Measurements from ENCODE around the gene PPP1R3F. TPM values are rescaled to one million over a fixed set of nuclear protein-coding genes. Genes with fewer than 3 reads are reported as not detected.

PPP1R3F gene
- total RNA-seq, 1 donor from 2014 or later: 6.6 TPM

DNA sequence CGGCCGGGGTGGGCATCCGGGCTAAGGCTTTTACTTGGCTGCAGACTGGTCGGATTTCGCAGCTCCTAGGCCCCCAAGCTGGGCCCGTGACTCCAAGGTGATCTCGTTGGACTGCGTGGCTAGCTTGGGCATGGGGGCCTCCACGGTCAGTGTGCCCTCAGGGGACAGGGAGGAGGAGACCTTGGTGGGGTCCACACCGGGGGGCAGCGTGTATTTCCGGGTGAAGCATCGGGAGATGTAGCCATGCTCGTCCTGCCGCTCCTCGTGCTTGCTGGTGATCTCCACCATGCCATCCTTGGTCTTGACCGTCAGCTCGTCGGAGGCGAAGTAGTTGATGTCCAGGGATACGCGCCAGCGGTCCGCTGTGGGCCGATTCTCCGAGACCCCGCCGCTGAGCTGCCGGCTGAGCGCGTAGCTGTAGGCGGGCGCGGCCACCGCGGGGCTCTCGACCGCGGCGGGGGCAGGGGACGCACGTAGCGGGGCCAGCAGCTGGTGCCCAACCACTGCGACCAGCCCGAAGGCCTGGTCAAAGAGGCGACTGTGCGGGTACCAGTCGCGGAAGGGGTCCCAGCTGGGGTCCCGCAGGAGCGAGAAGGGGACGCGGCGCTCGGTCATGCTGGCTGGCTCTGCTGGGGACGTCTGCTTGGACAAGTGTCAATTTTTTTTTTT is 35.6 kb upstream of the PPP1R3F start:
- no peak for TF ChIP-seq EZH2 (IDR thresholded peaks at IDR 0.05; ENCODE audit: insufficient read depth, low read length)
- TF ChIP-seq, protein P1, sequence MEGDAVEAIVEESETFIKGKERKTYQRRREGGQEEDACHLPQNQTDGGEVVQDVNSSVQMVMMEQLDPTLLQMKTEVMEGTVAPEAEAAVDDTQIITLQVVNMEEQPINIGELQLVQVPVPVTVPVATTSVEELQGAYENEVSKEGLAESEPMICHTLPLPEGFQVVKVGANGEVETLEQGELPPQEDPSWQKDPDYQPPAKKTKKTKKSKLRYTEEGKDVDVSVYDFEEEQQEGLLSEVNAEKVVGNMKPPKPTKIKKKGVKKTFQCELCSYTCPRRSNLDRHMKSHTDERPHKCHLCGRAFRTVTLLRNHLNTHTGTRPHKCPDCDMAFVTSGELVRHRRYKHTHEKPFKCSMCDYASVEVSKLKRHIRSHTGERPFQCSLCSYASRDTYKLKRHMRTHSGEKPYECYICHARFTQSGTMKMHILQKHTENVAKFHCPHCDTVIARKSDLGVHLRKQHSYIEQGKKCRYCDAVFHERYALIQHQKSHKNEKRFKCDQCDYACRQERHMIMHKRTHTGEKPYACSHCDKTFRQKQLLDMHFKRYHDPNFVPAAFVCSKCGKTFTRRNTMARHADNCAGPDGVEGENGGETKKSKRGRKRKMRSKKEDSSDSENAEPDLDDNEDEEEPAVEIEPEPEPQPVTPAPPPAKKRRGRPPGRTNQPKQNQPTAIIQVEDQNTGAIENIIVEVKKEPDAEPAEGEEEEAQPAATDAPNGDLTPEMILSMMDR (IDR thresholded peaks at IDR 0.05; ENCODE audit: insufficient read depth, low read depth, low read length): no peak
- Mint-ChIP-seq H3K27ac (ENCODE audit: unreplicated experiment) (no peak overlapping the region), H3K36me3 (ENCODE audit: low read depth, unreplicated experiment) (no peaks in the 10 kb centered on the region), H3K4me3 (ENCODE audit: unreplicated experiment) (no peak overlapping the region), H3K27me3 (ENCODE audit: low read depth, unreplicated experiment) (no peaks in the 10 kb centered on the region), H3K9me3 (ENCODE audit: unreplicated experiment) (no peaks in the 10 kb centered on the region), H3K4me1 (ENCODE audit: low read depth, unreplicated experiment) (no peaks in the 10 kb centered on the region)
- Histone ChIP-seq H3K9ac (ENCODE audit: low read length) (no peak overlapping the region), H3K79me2 (ENCODE audit: insufficient read depth, low read length) (no peaks in the 10 kb centered on the region), H3K4me3 (ENCODE audit: insufficient read depth, low read depth, low read length) (no peak overlapping the region), H3K27ac (ENCODE audit: low read depth, low read length) (no peak overlapping the region), H3K9me3 (ENCODE audit: insufficient read depth, low read depth, low read length) (no peaks in the 10 kb centered on the region), H3K36me3 (ENCODE audit: insufficient read depth, low read length) (no peaks in the 10 kb centered on the region), H3K27me3 (ENCODE audit: insufficient read depth, low read length) (no peaks in the 10 kb centered on the region), H4K20me1 (ENCODE audit: insufficient read depth, low read length) (no peaks in the 10 kb centered on the region), H3K4me2 (ENCODE audit: low read length) (peak overlapping the region; percentile 48), H2AFZ (ENCODE audit: low read depth, low read length) (peak overlapping the region; percentile 34), H3K4me1 (ENCODE audit: insufficient read depth, low read length) (no peaks in the 10 kb centered on the region)
- DNase-seq (ENCODE audit: low read depth) (no peak), FAIRE-seq (no peak)

DNA sequence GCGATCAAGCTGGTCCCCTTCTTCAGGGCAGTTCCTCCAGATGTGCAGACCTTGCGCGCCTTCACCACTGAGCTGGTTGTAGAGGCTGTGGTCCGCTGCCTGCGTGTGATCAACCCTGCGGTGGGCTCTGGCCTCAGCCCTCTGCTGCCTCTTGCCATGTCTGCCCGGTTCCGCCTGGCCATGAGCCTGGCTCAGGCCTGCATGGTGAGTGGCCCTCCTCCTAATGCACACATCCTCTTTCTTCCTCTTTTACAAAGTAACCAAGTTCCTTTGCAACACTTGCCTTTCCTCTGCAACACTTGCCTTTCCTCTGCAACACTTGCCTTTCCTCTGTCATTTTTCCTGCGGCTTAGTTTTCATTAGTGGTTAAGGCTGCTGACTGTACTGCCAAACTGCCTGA is 32.5 kb upstream of the PPP1R3F start:
- Mint-ChIP-seq H3K4me1 (ENCODE audit: low read depth, unreplicated experiment) (no peaks in the 10 kb centered on the region), H3K36me3 (ENCODE audit: low read depth, unreplicated experiment) (no peaks in the 10 kb centered on the region), H3K4me3 (ENCODE audit: unreplicated experiment) (peak overlapping the region; percentile 45), H3K9me3 (ENCODE audit: unreplicated experiment) (no peaks in the 10 kb centered on the region), H3K27me3 (ENCODE audit: low read depth, unreplicated experiment) (no peaks in the 10 kb centered on the region), H3K27ac (ENCODE audit: unreplicated experiment) (no peak overlapping the region)
- H3K4me3 ChIP-seq (ENCODE audit: insufficient read depth, low read depth, low read length): no peak overlapping the region
- H3K79me2 ChIP-seq (ENCODE audit: insufficient read depth, low read length): no peaks in the 10 kb centered on the region
- no peaks in the 10 kb centered on the region for H4K20me1 ChIP-seq (ENCODE audit: insufficient read depth, low read length)
- no peak for TF ChIP-seq EZH2 (IDR thresholded peaks at IDR 0.05; ENCODE audit: insufficient read depth, low read length)
- TF ChIP-seq, protein P1 (IDR thresholded peaks at IDR 0.05; ENCODE audit: insufficient read depth, low read depth, low read length): no peak
- FAIRE-seq (no peak), DNase-seq (ENCODE audit: low read depth) (no peak)
- no peaks in the 10 kb centered on the region for H3K9me3 ChIP-seq (ENCODE audit: insufficient read depth, low read depth, low read length)
- no peak overlapping the region for H3K27ac ChIP-seq (ENCODE audit: low read depth, low read length)
- no peaks in the 10 kb centered on the region for H3K36me3 ChIP-seq (ENCODE audit: insufficient read depth, low read length)
- no peaks in the 10 kb centered on the region for H3K4me1 ChIP-seq (ENCODE audit: insufficient read depth, low read length)
- H3K4me2 ChIP-seq (ENCODE audit: low read length): no peak overlapping the region
- H3K9ac ChIP-seq (ENCODE audit: low read length): no peak overlapping the region
- H2AFZ ChIP-seq (ENCODE audit: low read depth, low read length): no peak overlapping the region
- H3K27me3 ChIP-seq (ENCODE audit: insufficient read depth, low read length): no peaks in the 10 kb centered on the region

DNA sequence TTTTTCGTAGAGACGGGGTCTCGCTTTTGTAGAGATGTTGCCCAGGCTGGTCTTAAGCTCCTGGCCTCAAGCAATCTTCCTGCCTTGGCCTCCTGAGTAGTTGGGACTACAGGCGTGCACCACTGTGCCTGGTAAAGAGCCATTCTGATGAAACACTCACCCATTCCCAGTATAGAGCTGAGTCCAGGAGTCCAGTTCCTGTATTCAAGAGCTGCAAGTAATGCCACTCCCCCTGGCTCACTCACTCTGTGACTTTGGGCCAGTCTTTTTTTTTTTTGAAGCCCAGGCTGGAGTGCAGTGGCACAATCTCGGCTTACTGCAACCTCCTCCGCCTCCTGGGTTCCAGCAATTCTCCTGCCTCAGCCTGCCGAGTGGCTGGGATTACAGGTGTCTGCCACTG is 30.9 kb upstream of the PPP1R3F start:
- DNase-seq (ENCODE audit: low read depth) (no peak), FAIRE-seq (no peak)
- Histone ChIP-seq H3K27ac (ENCODE audit: low read depth, low read length) (no peak overlapping the region), H4K20me1 (ENCODE audit: insufficient read depth, low read length) (no peaks in the 10 kb centered on the region), H3K79me2 (ENCODE audit: insufficient read depth, low read length) (no peaks in the 10 kb centered on the region), H3K4me3 (ENCODE audit: insufficient read depth, low read depth, low read length) (no peak overlapping the region), H3K4me2 (ENCODE audit: low read length) (no peak overlapping the region), H3K36me3 (ENCODE audit: insufficient read depth, low read length) (no peaks in the 10 kb centered on the region), H3K9me3 (ENCODE audit: insufficient read depth, low read depth, low read length) (no peaks in the 10 kb centered on the region), H3K4me1 (ENCODE audit: insufficient read depth, low read length) (no peaks in the 10 kb centered on the region), H2AFZ (ENCODE audit: low read depth, low read length) (no peak overlapping the region), H3K27me3 (ENCODE audit: insufficient read depth, low read length) (no peaks in the 10 kb centered on the region), H3K9ac (ENCODE audit: low read length) (no peak overlapping the region)
- no peaks in the 10 kb centered on the region for H3K36me3 Mint-ChIP-seq (ENCODE audit: low read depth, unreplicated experiment)
- H3K27ac Mint-ChIP-seq (ENCODE audit: unreplicated experiment): no peak overlapping the region
- no peak overlapping the region for H3K4me3 Mint-ChIP-seq (ENCODE audit: unreplicated experiment)
- no peaks in the 10 kb centered on the region for H3K27me3 Mint-ChIP-seq (ENCODE audit: low read depth, unreplicated experiment)
- TF ChIP-seq, protein P1 (IDR thresholded peaks at IDR 0.05; ENCODE audit: insufficient read depth, low read depth, low read length): no peak
- TF ChIP-seq EZH2 (IDR thresholded peaks at IDR 0.05; ENCODE audit: insufficient read depth, low read length): no peak
- no peaks in the 10 kb centered on the region for H3K4me1 Mint-ChIP-seq (ENCODE audit: low read depth, unreplicated experiment)
- H3K9me3 Mint-ChIP-seq (ENCODE audit: unreplicated experiment): no peaks in the 10 kb centered on the region
